Measurements from ENCODE around the gene SLC30A10. TPM values are rescaled to one million over a fixed set of nuclear protein-coding genes. Genes with fewer than 3 reads are reported as not detected.
A peak's percentile ranks its signal among the peaks of the same experiment; 100 is the strongest.

SLC30A10 gene
- total RNA-seq, 1 experiment from 2014 or later: 0.26 TPM

DNA sequence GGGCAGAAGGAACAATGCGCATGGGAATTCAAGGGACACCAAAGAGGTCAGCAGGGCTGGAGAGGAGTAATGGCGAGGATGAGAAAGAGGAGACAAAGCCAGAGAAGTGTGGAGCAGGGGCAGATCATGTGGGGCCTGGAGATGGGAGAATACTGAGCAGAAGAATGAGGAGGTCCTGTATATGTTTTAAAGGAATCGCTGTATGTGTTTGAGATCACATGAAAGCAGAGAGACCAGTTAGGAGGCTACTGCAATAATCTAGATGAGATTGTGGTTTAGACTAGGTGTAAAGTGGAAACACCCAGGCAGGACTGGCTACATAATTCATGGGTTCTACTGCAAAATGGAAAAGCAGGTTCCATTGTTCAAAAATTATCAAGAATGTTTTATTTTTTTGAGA is 33.3 kb upstream of the SLC30A10 start (continued):
- TF ChIP-seq TEAD1 (CRISPR knock-in tag; IDR thresholded peaks at IDR 0.05) (no peak), ESRRA (CRISPR knock-in tag; IDR thresholded peaks at IDR 0.05; ENCODE audit: borderline replicate concordance) (no peak), ZNF219 (CRISPR knock-in tag; IDR thresholded peaks at IDR 0.05; ENCODE audit: borderline replicate concordance) (no peak)

DNA sequence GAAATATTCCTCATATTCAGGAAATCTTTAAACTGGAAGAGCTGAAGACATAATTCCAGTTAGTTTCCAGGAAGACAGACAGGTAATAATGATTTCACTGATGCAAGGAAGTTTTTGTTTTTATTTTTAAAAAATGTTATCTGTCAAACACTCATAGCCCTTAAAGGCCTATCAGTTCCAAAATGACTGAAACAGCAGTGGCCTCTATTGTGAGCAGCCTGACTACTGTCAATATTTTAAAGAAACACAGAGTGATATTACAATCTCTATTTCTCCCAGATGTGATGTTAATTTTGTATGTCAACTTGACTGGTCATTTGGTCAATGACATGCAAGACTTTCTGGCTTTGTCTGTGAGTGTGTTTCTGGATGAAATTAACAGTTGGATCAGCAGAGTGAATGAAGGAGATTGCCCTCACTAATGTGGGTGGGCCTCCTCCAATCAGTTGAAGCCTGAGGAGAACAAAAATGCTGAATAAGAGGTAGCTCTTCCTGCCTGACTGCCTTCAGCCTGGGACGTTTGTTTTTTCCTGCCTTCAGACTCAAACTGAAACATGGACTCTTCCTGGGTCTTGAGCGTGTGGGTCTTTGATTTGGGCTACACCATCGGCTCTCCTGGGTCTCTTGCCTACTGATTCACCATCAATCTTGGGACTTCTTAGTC is 31.3 kb upstream of the SLC30A10 start:
- ChIA-PET CTCF (no interaction called here), POLR2A (no interaction called here)
- no peak overlapping the region for H3K27ac Mint-ChIP-seq
- DNase-seq (ENCODE audit: low spot score) (no peak), ATAC-seq (no peak; the same call in 1 of the 2 replicates)
- peak; percentile 17; the same call in 1 of the 2 replicates for TF ChIP-seq HMGA2 (CRISPR knock-in tag; IDR thresholded peaks at IDR 0.05)
- TF ChIP-seq, protein P1, sequence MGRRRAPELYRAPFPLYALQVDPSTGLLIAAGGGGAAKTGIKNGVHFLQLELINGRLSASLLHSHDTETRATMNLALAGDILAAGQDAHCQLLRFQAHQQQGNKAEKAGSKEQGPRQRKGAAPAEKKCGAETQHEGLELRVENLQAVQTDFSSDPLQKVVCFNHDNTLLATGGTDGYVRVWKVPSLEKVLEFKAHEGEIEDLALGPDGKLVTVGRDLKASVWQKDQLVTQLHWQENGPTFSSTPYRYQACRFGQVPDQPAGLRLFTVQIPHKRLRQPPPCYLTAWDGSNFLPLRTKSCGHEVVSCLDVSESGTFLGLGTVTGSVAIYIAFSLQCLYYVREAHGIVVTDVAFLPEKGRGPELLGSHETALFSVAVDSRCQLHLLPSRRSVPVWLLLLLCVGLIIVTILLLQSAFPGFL (CRISPR knock-in tag; IDR thresholded peaks at IDR 0.05; ENCODE audit: borderline replicate concordance): no peak
- no peaks in the 10 kb centered on the region for H3K36me3 Mint-ChIP-seq
- no peaks in the 10 kb centered on the region for H3K4me1 Mint-ChIP-seq
- H3K4me3 Mint-ChIP-seq: no peak overlapping the region
- H3K27me3 Mint-ChIP-seq (ENCODE audit: low read depth): no peaks in the 10 kb centered on the region
- H3K9me3 Mint-ChIP-seq: no peaks in the 10 kb centered on the region

DNA sequence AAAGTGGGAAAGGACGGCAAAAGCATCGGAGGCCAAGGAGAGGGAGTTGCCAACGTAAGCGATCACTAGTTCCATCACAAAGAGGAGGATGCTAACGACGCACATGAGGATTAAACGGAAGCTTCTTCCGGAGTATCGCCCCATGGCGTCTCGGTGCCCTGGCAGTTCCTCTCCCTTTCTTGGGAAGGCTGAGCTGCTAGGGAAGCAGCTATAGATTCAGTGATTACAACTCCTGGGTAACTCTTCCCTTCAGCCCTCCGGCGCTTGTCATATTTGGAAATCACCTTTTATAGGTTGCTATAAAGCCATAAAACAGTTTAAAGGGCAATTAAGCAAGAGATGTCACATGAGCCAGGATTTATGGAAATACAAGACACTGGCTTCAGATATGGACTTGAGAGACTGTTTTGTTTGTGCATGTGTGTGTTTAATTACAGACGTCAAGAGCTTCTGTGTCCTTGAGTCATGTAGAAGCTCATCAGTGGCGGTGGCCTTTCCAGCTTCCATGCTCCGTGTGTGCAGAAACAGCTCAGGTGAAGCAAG is 30.6 kb upstream of the SLC30A10 start:
- no peaks in the 10 kb centered on the region for H3K27me3 Mint-ChIP-seq (ENCODE audit: low read depth)
- no peak overlapping the region for H3K27ac Mint-ChIP-seq
- CTCF ChIA-PET: no interaction called here
- H3K36me3 Mint-ChIP-seq: no peaks in the 10 kb centered on the region
- H3K4me1 Mint-ChIP-seq: no peaks in the 10 kb centered on the region
- DNase-seq (ENCODE audit: low spot score) (no peak), ATAC-seq (no peak)
- no peak overlapping the region for H3K4me3 Mint-ChIP-seq
- no peaks in the 10 kb centered on the region for H3K9me3 Mint-ChIP-seq
- POLR2A ChIA-PET: interaction anchor here (0.5 kb wide), 1 partner anchor 206 kb away, joined by 4 read pairs; no protein-coding TSS in a partner anchor
- TF ChIP-seq, protein P2, sequence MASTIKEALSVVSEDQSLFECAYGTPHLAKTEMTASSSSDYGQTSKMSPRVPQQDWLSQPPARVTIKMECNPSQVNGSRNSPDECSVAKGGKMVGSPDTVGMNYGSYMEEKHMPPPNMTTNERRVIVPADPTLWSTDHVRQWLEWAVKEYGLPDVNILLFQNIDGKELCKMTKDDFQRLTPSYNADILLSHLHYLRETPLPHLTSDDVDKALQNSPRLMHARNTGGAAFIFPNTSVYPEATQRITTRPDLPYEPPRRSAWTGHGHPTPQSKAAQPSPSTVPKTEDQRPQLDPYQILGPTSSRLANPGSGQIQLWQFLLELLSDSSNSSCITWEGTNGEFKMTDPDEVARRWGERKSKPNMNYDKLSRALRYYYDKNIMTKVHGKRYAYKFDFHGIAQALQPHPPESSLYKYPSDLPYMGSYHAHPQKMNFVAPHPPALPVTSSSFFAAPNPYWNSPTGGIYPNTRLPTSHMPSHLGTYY (CRISPR knock-in tag; IDR thresholded peaks at IDR 0.05): no peak
- TF ChIP-seq IRF2 (CRISPR knock-in tag; IDR thresholded peaks at IDR 0.05; ENCODE audit: borderline replicate concordance, low read depth): no peak
- TF ChIP-seq, protein P3, sequence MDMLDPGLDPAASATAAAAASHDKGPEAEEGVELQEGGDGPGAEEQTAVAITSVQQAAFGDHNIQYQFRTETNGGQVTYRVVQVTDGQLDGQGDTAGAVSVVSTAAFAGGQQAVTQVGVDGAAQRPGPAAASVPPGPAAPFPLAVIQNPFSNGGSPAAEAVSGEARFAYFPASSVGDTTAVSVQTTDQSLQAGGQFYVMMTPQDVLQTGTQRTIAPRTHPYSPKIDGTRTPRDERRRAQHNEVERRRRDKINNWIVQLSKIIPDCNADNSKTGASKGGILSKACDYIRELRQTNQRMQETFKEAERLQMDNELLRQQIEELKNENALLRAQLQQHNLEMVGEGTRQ (CRISPR knock-in tag; IDR thresholded peaks at IDR 0.05): no peak
- no peak for TF ChIP-seq ZNF416 (CRISPR knock-in tag; IDR thresholded peaks at IDR 0.05)
- TF ChIP-seq, protein P4, sequence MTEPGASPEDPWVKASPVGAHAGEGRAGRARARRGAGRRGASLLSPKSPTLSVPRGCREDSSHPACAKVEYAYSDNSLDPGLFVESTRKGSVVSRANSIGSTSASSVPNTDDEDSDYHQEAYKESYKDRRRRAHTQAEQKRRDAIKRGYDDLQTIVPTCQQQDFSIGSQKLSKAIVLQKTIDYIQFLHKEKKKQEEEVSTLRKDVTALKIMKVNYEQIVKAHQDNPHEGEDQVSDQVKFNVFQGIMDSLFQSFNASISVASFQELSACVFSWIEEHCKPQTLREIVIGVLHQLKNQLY (CRISPR knock-in tag; IDR thresholded peaks at IDR 0.05): no peak
- TF ChIP-seq ELF4 (CRISPR knock-in tag; IDR thresholded peaks at IDR 0.05; ENCODE audit: low read depth): no peak
- no peak for TF ChIP-seq ZNF232 (CRISPR knock-in tag; IDR thresholded peaks at IDR 0.05)
- TF ChIP-seq, protein P5, sequence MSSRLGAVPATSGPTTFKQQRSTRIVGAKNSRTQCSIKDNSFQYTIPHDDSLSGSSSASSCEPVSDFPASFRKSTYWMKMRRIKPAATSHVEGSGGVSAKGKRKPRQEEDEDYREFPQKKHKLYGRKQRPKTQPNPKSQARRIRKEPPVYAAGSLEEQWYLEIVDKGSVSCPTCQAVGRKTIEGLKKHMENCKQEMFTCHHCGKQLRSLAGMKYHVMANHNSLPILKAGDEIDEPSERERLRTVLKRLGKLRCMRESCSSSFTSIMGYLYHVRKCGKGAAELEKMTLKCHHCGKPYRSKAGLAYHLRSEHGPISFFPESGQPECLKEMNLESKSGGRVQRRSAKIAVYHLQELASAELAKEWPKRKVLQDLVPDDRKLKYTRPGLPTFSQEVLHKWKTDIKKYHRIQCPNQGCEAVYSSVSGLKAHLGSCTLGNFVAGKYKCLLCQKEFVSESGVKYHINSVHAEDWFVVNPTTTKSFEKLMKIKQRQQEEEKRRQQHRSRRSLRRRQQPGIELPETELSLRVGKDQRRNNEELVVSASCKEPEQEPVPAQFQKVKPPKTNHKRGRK (CRISPR knock-in tag; IDR thresholded peaks at IDR 0.05; ENCODE audit: borderline replicate concordance): no peak
- no peak for TF ChIP-seq PRRX2 (CRISPR knock-in tag; IDR thresholded peaks at IDR 0.05)
- no peak for TF ChIP-seq RORB (CRISPR knock-in tag; IDR thresholded peaks at IDR 0.05)
- TF ChIP-seq, protein P6, sequence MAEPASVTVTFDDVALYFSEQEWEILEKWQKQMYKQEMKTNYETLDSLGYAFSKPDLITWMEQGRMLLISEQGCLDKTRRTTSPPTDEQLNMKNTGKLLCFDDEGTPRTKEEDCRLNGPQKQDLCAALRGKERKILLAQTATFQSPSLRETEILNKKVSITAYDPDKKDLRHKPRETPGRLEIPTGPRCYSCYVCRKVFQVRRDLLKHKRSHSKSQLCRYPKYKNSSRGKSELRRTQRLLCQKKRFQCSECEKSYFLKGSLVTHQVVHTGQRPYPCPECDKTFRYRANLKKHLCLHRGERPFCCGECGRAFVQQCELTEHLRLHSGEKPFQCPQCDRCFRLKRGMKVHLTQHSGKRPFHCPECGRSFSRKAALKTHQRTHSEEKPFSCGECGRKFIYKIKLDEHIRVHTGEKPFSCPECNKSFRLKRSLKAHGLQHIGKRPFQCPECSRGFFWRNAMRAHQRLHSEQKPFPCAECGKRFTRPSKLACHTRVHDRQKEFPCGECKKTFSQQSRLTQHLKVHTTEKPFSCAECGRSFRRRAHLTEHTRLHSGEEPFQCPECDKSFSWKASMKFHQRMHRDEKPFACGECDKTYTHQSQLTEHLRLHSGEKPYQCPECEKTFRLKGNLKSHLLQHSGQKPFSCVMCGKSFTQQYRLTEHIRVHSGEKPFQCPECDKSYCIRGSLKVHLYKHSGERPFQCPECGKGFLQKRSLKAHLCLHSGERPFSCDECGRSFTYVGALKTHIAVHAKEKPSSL (CRISPR knock-in tag; conservative IDR thresholded peaks at IDR 0.05): no peak
- TF ChIP-seq, protein P7, sequence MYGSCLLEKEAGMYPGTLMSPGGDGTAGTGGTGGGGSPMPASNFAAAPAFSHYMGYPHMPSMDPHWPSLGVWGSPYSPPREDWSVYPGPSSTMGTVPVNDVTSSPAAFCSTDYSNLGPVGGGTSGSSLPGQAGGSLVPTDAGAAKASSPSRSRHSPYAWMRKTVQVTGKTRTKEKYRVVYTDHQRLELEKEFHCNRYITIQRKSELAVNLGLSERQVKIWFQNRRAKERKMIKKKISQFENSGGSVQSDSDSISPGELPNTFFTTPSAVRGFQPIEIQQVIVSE (CRISPR knock-in tag; IDR thresholded peaks at IDR 0.05; ENCODE audit: borderline replicate concordance): no peak
- TF ChIP-seq, protein P8, sequence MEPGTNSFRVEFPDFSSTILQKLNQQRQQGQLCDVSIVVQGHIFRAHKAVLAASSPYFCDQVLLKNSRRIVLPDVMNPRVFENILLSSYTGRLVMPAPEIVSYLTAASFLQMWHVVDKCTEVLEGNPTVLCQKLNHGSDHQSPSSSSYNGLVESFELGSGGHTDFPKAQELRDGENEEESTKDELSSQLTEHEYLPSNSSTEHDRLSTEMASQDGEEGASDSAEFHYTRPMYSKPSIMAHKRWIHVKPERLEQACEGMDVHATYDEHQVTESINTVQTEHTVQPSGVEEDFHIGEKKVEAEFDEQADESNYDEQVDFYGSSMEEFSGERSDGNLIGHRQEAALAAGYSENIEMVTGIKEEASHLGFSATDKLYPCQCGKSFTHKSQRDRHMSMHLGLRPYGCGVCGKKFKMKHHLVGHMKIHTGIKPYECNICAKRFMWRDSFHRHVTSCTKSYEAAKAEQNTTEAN (CRISPR knock-in tag; IDR thresholded peaks at IDR 0.05): no peak
- no peak for TF ChIP-seq EMX1 (CRISPR knock-in tag; IDR thresholded peaks at IDR 0.05)
- TF ChIP-seq SOX15 (CRISPR knock-in tag; IDR thresholded peaks at IDR 0.05): no peak
- no peak for TF ChIP-seq CREB1 (CRISPR knock-in tag; IDR thresholded peaks at IDR 0.05)
- TF ChIP-seq, protein P9, sequence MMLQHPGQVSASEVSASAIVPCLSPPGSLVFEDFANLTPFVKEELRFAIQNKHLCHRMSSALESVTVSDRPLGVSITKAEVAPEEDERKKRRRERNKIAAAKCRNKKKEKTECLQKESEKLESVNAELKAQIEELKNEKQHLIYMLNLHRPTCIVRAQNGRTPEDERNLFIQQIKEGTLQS (CRISPR knock-in tag; conservative IDR thresholded peaks at IDR 0.05): no peak
- TF ChIP-seq ZBTB21 (CRISPR knock-in tag; IDR thresholded peaks at IDR 0.05; ENCODE audit: borderline replicate concordance): no peak

All from WTC11 (cell line).